Activated CD8-positive, alpha-beta T cell treated with anti-CD3 and anti-CD28 coated beads for 36 hours (primary cell): ENCODE data around the gene ADARB1. TPM values are rescaled to one million over a fixed set of nuclear protein-coding genes. Genes with fewer than 3 reads are reported as not detected.

ENCODE experiments used
- ATAC-seq: fragments of 200-7000 bp; cut with Tn5 transposase; one replicate; pipeline ENCODE4 v1.10.0; 2021; ENCODE audit warnings: mild to moderate bottlenecking, moderate library complexity
- CTCF ChIA-PET: fragments of 350-600 bp; sonication (Branson Sonifier 250); formaldehyde crosslinking; loops from one replicate; lab custom pipeline; 2021; ENCODE audit warnings: antibody characterized with exemption; lab: Charles Lee
- POLR2A ChIA-PET: fragments of 350-600 bp; sonication (Branson Sonifier 250); formaldehyde crosslinking; loops from one replicate; lab custom pipeline; 2021; ENCODE audit warnings: antibody characterized with exemption; lab: Charles Lee
- DNase-seq: peaks from one replicate; pipeline ENCODE4 v3.0.0-alpha.2; 2020
- H3K27ac Mint-ChIP-seq: one replicate; pipeline ENCODE4 v1.8.0; 2021; ENCODE audit warnings: mild to moderate bottlenecking, mixed read lengths
- H3K27me3 Mint-ChIP-seq: one replicate; pipeline ENCODE4 v1.8.0; 2021; ENCODE audit warnings: mixed read lengths
- H3K36me3 Mint-ChIP-seq: one replicate; pipeline ENCODE4 v1.8.0; 2021; ENCODE audit warnings: low read depth, mixed read lengths
- H3K4me1 Mint-ChIP-seq: one replicate; pipeline ENCODE4 v1.8.0; 2021; ENCODE audit warnings: low read depth, mixed read lengths
- H3K4me3 Mint-ChIP-seq: one replicate; pipeline ENCODE4 v1.8.0; 2021; ENCODE audit warnings: mild to moderate bottlenecking, moderate library complexity, mixed read lengths
- H3K9me3 Mint-ChIP-seq: one replicate; pipeline ENCODE4 v1.8.0; 2021; ENCODE audit warnings: mixed read lengths
- CTCF ChIP-seq: fragments of 200-600 bp; IDR thresholded peaks from one replicate; pipeline ENCODE4 v1.8.0; 2022; ENCODE audit warnings: antibody characterized with exemption, mild to moderate bottlenecking
- intact Hi-C: fragments of 100-400 bp; cut with micrococcal nuclease; formaldehyde crosslinking; loops from one replicate; pipeline ENCODE4 v1.10.0; 2022
- total RNA-seq, 2 experiments: library from RNA; stranded (reverse); gene quantifications; one replicate each; pipeline ENCODE4 v1.2.3, GENCODE V29; 2021

ADARB1 gene
- total RNA-seq, 2 experiments from 2014 or later = 36.2 to 37.1 TPM

- no peak overlapping the region for H3K27ac Mint-ChIP-seq
- peaks cover 20% of the 10 kb centered on the region for H3K4me1 Mint-ChIP-seq
- intact Hi-C loops = no loop called here
- POLR2A ChIA-PET = no interaction called here
- no peak overlapping the region for H3K4me3 Mint-ChIP-seq
- H3K27me3 Mint-ChIP-seq = no peaks in the 10 kb centered on the region
- DNase-seq = no peak
- no peaks in the 10 kb centered on the region for H3K9me3 Mint-ChIP-seq
- no peak for TF ChIP-seq CTCF
- CTCF ChIA-PET = no interaction called here
- peaks cover 17% of the 10 kb centered on the region for H3K36me3 Mint-ChIP-seq
- ATAC-seq = no peak
Observed at GRCh38 chr21:45267390-45267760, 193.0 kb downstream of the ADARB1 start.

GRCh38 chr21:45269861-45270260 is 195.5 kb downstream of the ADARB1 start:
- Mint-ChIP-seq H3K36me3 (peaks cover 16% of the 10 kb centered on the region), H3K9me3 (no peaks in the 10 kb centered on the region), H3K27ac (no peak overlapping the region), H3K27me3 (no peaks in the 10 kb centered on the region), H3K4me3 (no peak overlapping the region), H3K4me1 (peaks cover 20% of the 10 kb centered on the region)
- DNase-seq = no peak
- ChIA-PET POLR2A (no interaction called here), CTCF (interaction anchor here (0.9 to 2.3 kb wide), 5 partner anchors 64 to 550 kb away, joined by 3 to 9 read pairs (median 3); no protein-coding TSS in a partner anchor)
- no peak for TF ChIP-seq CTCF
- intact Hi-C loops = no loop called here
- ATAC-seq = no peak

GRCh38 chr21:45270306-45270821 is 196.0 kb downstream of the ADARB1 start:
- no peak for ATAC-seq
- peaks cover 20% of the 10 kb centered on the region for H3K4me1 Mint-ChIP-seq
- CTCF ChIA-PET = interaction anchor here (0.9 to 2.3 kb wide), 4 partner anchors 65 to 550 kb away, joined by 3 to 9 read pairs (median 4); no protein-coding TSS in a partner anchor
- no peak for TF ChIP-seq CTCF
- no peak overlapping the region for H3K4me3 Mint-ChIP-seq
- H3K9me3 Mint-ChIP-seq = no peaks in the 10 kb centered on the region
- POLR2A ChIA-PET = no interaction called here
- peaks cover 16% of the 10 kb centered on the region for H3K36me3 Mint-ChIP-seq
- intact Hi-C loops = no loop called here
- no peak overlapping the region for H3K27ac Mint-ChIP-seq
- no peaks in the 10 kb centered on the region for H3K27me3 Mint-ChIP-seq
- DNase-seq = peak; percentile 24

Other genes with a start within 250 kb of the ADARB1 start
- gene PTTG1IP, start 200.9 kb upstream of the ADARB1 start, total RNA-seq = 10 to 100 TPM; 60.7 to 61.8 TPM
- gene ITGB2, start 153.7 kb upstream of the ADARB1 start, total RNA-seq = 100 to 1,000 TPM; 340 to 343 TPM
- 10 to 100 TPM; 76.0 to 76.5 TPM for gene SLX9, start 134.6 kb upstream of the ADARB1 start, total RNA-seq
- 10 to 100 TPM; 11.7 to 12.4 TPM for gene POFUT2, start 213.3 kb downstream of the ADARB1 start, total RNA-seq